Panc1 (cell line): ENCODE results near the gene BLVRA. TPM values are rescaled to one million over a fixed set of nuclear protein-coding genes. Genes with fewer than 3 reads are reported as not detected.

Experiments
- ATAC-seq: fragments of 200-7000 bp; cut with Tn5 transposase; 2 replicates; pipeline ENCODE4 v1.9.1; 2020; ENCODE audit warnings: mild to moderate bottlenecking, moderate library complexity
- BruUV-seq: library from RNA; stranded (reverse); fragments of 400-500 nt; replicated peaks from 2 replicates; lab custom pipeline; 2021; lab: Mats Ljungman, UMichigan
- CTCF ChIA-PET: fragments of 300-600 bp; sonication (Branson Sonifier 250); formaldehyde crosslinking; loops from one replicate; lab custom pipeline; 2022; ENCODE audit warnings: antibody characterized with exemption; lab: Charles Lee
- POLR2A ChIA-PET: fragments of 300-600 bp; sonication (Branson Sonifier 250); formaldehyde crosslinking; loops from one replicate; lab custom pipeline; 2022; ENCODE audit warnings: antibody characterized with exemption; lab: Charles Lee
- DNase-seq: peaks from one replicate; pipeline ENCODE4 v3.0.0-alpha.2; 2010; ENCODE audit warnings: low read depth, low spot score
- H3K27ac ChIP-seq: 2 replicates; pipeline ENCODE4 v1.5.1; 2011; ENCODE audit warnings: mild to moderate bottlenecking, low read length, inconsistent platforms
- H3K27me3 ChIP-seq: fragments of 200-500 bp; sonication (Bioruptor generic); 2 replicates; pipeline ENCODE4 v1.6.0; 2014; ENCODE audit warnings: low read length, inconsistent platforms; ENCODE audit not compliant: control insufficient read depth, insufficient read depth
- H3K36me3 ChIP-seq: fragments of 200-500 bp; sonication (Bioruptor generic); 2 replicates; pipeline ENCODE4 v1.5.1; 2014; ENCODE audit warnings: inconsistent platforms, mild to moderate bottlenecking, low read length, moderate library complexity; ENCODE audit not compliant: control insufficient read depth, insufficient read depth
- H3K4me1 ChIP-seq: 2 replicates; pipeline ENCODE4 v1.5.1; 2011; ENCODE audit warnings: inconsistent platforms, mild to moderate bottlenecking, low read length, moderate library complexity; ENCODE audit not compliant: control insufficient read depth, insufficient read depth
- H3K4me3 ChIP-seq, 2 experiments: 2 replicates each; pipeline ENCODE4 v1.5.1; 2011 to 2012; ENCODE audit warnings: low read depth in 2 of 2, low read length in 2 of 2, mild to moderate bottlenecking in 2 of 2, inconsistent platforms in 1 of 2, moderate library complexity in 1 of 2
- H3K9me3 ChIP-seq: fragments of 200-500 bp; sonication (Bioruptor generic); 2 replicates; pipeline ENCODE4 v1.5.1; 2014; ENCODE audit warnings: low read depth, mild to moderate bottlenecking, inconsistent platforms, low read length, moderate library complexity; ENCODE audit not compliant: control insufficient read depth, insufficient read depth
- POLR2AphosphoS5 ChIP-seq: IDR thresholded peaks from 2 replicates; pipeline ENCODE4 v1.6.1; 2012; ENCODE audit warnings: mild to moderate bottlenecking, low read depth, low read length, moderate library complexity
- SIN3A ChIP-seq: IDR thresholded peaks from 2 replicates; pipeline ENCODE4 v1.6.1; 2012; ENCODE audit warnings: low read depth, mild to moderate bottlenecking, low read length, moderate library complexity, borderline replicate concordance; ENCODE audit not compliant: insufficient read depth
- TCF7L2 ChIP-seq: IDR thresholded peaks from 2 replicates; pipeline ENCODE4 v1.6.1; 2011; ENCODE audit warnings: mild to moderate bottlenecking, low read depth, low read length, inconsistent platforms
- in situ Hi-C: cut with HindIII; loops from 2 replicates; pipeline ENCODE4 v1.10.0; 2016; ENCODE audit warnings: low sequenced_read_pairs, low pct_unique_long_range_greater_than_20kb
- intact Hi-C: fragments of 100-400 bp; cut with micrococcal nuclease; formaldehyde crosslinking; loops from one replicate; pipeline ENCODE4 v1.10.0; 2022; ENCODE audit not compliant: unreplicated experiment
- total RNA-seq: library from RNA; stranded (reverse); gene quantifications from one replicate; pipeline ENCODE4 v1.2.1, GENCODE V29; 2021; ENCODE audit not compliant: unreplicated experiment
- TF ChIP-seq, protein P1 (sequence below): fragments of 450-650 bp; IDR thresholded peaks from 2 replicates; pipeline ENCODE4 v1.5.1; 2017; ENCODE audit warnings: mild to moderate bottlenecking
- TF ChIP-seq, protein P2 (sequence below), 2 experiments: IDR thresholded peaks; 2 replicates each; pipeline ENCODE4 v1.6.1; 2011 to 2012; ENCODE audit warnings: low read depth in 2 of 2, control low read depth in 1 of 2, low read length in 1 of 2, mild to moderate bottlenecking in 1 of 2, moderate library complexity in 1 of 2; ENCODE audit not compliant: insufficient read depth in 1 of 2

BLVRA gene
- total RNA-seq, 1 experiment from 2014 or later, result 85.5 TPM

DNA sequence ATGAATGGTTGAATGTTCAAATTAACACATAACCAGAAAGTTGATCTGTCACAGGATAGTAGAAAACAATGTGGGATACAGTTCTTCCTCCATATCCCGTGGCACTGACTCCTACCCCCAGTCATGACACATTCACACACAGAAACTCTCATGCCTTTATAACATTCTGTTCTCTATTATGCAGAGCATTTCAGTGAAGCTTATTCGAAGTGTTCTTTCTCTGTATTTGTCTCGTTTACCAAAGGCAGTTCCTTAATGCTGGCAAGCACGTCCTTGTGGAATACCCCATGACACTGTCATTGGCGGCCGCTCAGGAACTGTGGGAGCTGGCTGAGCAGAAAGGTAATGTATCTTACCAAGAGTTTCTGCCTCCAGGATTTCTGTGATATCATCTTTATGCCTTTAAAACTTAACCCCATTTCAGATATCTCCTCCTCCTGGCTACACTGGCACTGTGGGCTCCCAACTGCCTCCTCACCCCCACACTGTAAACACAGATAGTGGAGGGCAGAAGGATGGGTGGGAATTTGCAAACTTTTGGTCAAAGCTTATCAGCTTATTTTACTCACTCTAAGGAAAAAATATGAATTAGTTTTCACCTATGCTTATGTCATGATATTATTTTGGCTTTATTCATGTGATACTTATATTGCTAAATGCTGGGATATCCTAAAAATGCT, 34.1 kb downstream of the BLVRA start:
- DNase-seq, result no peak
- intact Hi-C loops, result no loop called here
- H3K27ac ChIP-seq, result no peak overlapping the region
- CTCF ChIA-PET, result no interaction called here
- H3K4me3 ChIP-seq, result no peak overlapping the region
- no peaks in the 10 kb centered on the region for H3K9me3 ChIP-seq
- H3K36me3 ChIP-seq, result no peaks in the 10 kb centered on the region
- no TSS peak for BruUV-seq
- no peak for ATAC-seq
- POLR2A ChIA-PET, result no interaction called here
- no peaks in the 10 kb centered on the region for H3K27me3 ChIP-seq
- H3K4me1 ChIP-seq, result no peaks in the 10 kb centered on the region
- in situ Hi-C loops, result no loop called here
- TF ChIP-seq, protein P1, sequence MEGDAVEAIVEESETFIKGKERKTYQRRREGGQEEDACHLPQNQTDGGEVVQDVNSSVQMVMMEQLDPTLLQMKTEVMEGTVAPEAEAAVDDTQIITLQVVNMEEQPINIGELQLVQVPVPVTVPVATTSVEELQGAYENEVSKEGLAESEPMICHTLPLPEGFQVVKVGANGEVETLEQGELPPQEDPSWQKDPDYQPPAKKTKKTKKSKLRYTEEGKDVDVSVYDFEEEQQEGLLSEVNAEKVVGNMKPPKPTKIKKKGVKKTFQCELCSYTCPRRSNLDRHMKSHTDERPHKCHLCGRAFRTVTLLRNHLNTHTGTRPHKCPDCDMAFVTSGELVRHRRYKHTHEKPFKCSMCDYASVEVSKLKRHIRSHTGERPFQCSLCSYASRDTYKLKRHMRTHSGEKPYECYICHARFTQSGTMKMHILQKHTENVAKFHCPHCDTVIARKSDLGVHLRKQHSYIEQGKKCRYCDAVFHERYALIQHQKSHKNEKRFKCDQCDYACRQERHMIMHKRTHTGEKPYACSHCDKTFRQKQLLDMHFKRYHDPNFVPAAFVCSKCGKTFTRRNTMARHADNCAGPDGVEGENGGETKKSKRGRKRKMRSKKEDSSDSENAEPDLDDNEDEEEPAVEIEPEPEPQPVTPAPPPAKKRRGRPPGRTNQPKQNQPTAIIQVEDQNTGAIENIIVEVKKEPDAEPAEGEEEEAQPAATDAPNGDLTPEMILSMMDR, result no peak
- TF ChIP-seq TCF7L2 (no peak), SIN3A (no peak), POLR2AphosphoS5 (no peak)
- TF ChIP-seq, protein P2, sequence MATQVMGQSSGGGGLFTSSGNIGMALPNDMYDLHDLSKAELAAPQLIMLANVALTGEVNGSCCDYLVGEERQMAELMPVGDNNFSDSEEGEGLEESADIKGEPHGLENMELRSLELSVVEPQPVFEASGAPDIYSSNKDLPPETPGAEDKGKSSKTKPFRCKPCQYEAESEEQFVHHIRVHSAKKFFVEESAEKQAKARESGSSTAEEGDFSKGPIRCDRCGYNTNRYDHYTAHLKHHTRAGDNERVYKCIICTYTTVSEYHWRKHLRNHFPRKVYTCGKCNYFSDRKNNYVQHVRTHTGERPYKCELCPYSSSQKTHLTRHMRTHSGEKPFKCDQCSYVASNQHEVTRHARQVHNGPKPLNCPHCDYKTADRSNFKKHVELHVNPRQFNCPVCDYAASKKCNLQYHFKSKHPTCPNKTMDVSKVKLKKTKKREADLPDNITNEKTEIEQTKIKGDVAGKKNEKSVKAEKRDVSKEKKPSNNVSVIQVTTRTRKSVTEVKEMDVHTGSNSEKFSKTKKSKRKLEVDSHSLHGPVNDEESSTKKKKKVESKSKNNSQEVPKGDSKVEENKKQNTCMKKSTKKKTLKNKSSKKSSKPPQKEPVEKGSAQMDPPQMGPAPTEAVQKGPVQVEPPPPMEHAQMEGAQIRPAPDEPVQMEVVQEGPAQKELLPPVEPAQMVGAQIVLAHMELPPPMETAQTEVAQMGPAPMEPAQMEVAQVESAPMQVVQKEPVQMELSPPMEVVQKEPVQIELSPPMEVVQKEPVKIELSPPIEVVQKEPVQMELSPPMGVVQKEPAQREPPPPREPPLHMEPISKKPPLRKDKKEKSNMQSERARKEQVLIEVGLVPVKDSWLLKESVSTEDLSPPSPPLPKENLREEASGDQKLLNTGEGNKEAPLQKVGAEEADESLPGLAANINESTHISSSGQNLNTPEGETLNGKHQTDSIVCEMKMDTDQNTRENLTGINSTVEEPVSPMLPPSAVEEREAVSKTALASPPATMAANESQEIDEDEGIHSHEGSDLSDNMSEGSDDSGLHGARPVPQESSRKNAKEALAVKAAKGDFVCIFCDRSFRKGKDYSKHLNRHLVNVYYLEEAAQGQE (IDR thresholded peaks at IDR 0.05; ENCODE audit: insufficient read depth in 1 of 2, low read depth in 2 of 2, low read length in 1 of 2), result no peak

DNA sequence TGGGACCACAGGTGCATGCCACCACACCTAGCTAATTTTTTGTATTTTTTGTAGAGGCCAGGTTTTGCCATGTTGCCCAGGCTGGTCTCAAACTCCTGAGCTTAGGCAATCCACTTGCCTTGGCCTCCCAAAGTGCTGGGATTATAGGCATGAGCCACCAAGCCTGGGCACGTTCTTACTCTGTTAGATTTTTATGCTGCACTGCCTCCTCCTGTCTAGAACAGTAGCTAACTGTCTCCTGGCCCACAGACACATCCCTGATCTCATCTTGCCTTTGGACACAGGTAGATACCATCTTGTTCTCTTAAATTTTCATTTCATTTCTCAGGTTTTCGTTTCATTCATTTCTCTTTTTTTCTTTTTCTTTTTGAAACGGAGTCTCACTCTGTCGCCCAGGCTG, 41.1 kb downstream of the BLVRA start:
- POLR2A ChIA-PET, result no interaction called here
- peak; percentile 66 for ATAC-seq
- TF ChIP-seq, protein P1, result no peak
- TF ChIP-seq POLR2AphosphoS5 (no peak), TCF7L2 (no peak), SIN3A (no peak)
- TF ChIP-seq, protein P2 (IDR thresholded peaks at IDR 0.05; ENCODE audit: insufficient read depth in 1 of 2, low read depth in 2 of 2, low read length in 1 of 2), result no peak
- Histone ChIP-seq H3K4me3 (no peak overlapping the region), H3K27ac (no peak overlapping the region), H3K27me3 (no peaks in the 10 kb centered on the region), H3K36me3 (no peaks in the 10 kb centered on the region), H3K9me3 (no peaks in the 10 kb centered on the region), H3K4me1 (no peaks in the 10 kb centered on the region)
- no peak for DNase-seq
- in situ Hi-C loops (no loop called here), intact Hi-C loops (no loop called here)
- CTCF ChIA-PET, result no interaction called here
- no TSS peak for BruUV-seq
